MM.1S (cell line): ENCODE measurements around the gene DCAF6.

Source experiments
- DNase-seq: peaks from one replicate; pipeline ENCODE4 v3.0.0-alpha.2; 2015
- H2AFZ ChIP-seq: fragments of 300-600 bp; sonication (generic); 2 replicates; pipeline ENCODE4 v1.6.0; 2016; ENCODE audit warnings: antibody characterized with exemption, low read length
- H3F3A ChIP-seq: fragments of 300-600 bp; sonication (generic); 2 replicates; pipeline ENCODE4 v1.6.1; 2016; ENCODE audit warnings: mild to moderate bottlenecking, antibody characterized with exemption, low read length, moderate library complexity, mixed read lengths; ENCODE audit not compliant: insufficient read depth
- H3K27ac ChIP-seq: fragments of 300-600 bp; sonication (generic); 2 replicates; pipeline ENCODE4 v1.5.1; 2016; ENCODE audit warnings: mild to moderate bottlenecking, low read length
- H3K27me3 ChIP-seq: fragments of 300-600 bp; sonication (generic); replicated peaks from 2 replicates; pipeline ENCODE4 v1.6.0; 2016; ENCODE audit warnings: low read length; ENCODE audit not compliant: insufficient read depth
- H3K36me3 ChIP-seq: fragments of 300-600 bp; sonication (generic); replicated peaks from 2 replicates; pipeline ENCODE4 v1.6.1; 2016; ENCODE audit warnings: mild to moderate bottlenecking, low read length, mixed read lengths; ENCODE audit not compliant: insufficient read depth
- H3K4me1 ChIP-seq: fragments of 300-600 bp; sonication (generic); 2 replicates; pipeline ENCODE4 v1.6.1; 2016; ENCODE audit warnings: low read length, mixed read lengths
- H3K4me2 ChIP-seq: fragments of 300-600 bp; sonication (generic); 2 replicates; pipeline ENCODE4 v1.6.0; 2016; ENCODE audit warnings: low read depth, low read length
- H3K4me3 ChIP-seq: fragments of 300-600 bp; sonication (generic); 2 replicates; pipeline ENCODE4 v1.5.1; 2016; ENCODE audit warnings: low read length, mixed read lengths
- H3K79me2 ChIP-seq: fragments of 300-600 bp; sonication (generic); 2 replicates; pipeline ENCODE4 v1.6.1; 2016; ENCODE audit warnings: mixed run types, low read length, mixed read lengths
- H3K9ac ChIP-seq: fragments of 300-600 bp; sonication (generic); 2 replicates; pipeline ENCODE4 v1.6.1; 2016; ENCODE audit warnings: low read length, mixed read lengths
- H3K9me2 ChIP-seq: fragments of 300-600 bp; sonication (generic); replicated peaks from 2 replicates; pipeline ENCODE4 v1.6.1; 2016; ENCODE audit warnings: mild to moderate bottlenecking, low read length, mixed read lengths; ENCODE audit not compliant: insufficient read depth
- H3K9me3 ChIP-seq: fragments of 300-600 bp; sonication (generic); replicated peaks from 2 replicates; pipeline ENCODE4 v1.6.1; 2016; ENCODE audit warnings: mild to moderate bottlenecking, low read length, mixed read lengths; ENCODE audit not compliant: insufficient read depth
- H4K20me1 ChIP-seq: fragments of 300-600 bp; sonication (generic); 2 replicates; pipeline ENCODE4 v1.6.1; 2016; ENCODE audit warnings: mild to moderate bottlenecking, low read length, moderate library complexity, mixed read lengths; ENCODE audit not compliant: insufficient read depth
- CTCF ChIP-seq: fragments of 300-600 bp; sonication (generic); IDR thresholded peaks from 2 replicates; pipeline ENCODE4 v1.5.1; 2016; ENCODE audit warnings: antibody characterized with exemption, low read length, mixed read lengths
- EZH2 ChIP-seq: fragments of 300-600 bp; sonication (generic); optimal IDR thresholded peaks from 2 replicates; pipeline ENCODE3; 2017; ENCODE audit warnings: low read depth, mild to moderate bottlenecking, antibody characterized with exemption, low read length, mixed read lengths
- EZH2phosphoT487 ChIP-seq: fragments of 300-600 bp; sonication (generic); IDR thresholded peaks from 2 replicates; pipeline ENCODE4 v1.6.1; 2018; ENCODE audit warnings: antibody characterized with exemption, low read length

The DCAF6 gene

GRCh38 chr1:168125051-168125450, 188.6 kb downstream of the DCAF6 start:
- H3K9me2 ChIP-seq = no peaks in the 10 kb centered on the region
- no peaks in the 10 kb centered on the region for H3K36me3 ChIP-seq
- no peaks in the 10 kb centered on the region for H3K9me3 ChIP-seq
- TF ChIP-seq CTCF (no peak), EZH2 (no peak), EZH2phosphoT487 (no peak)
- no peak overlapping the region for H3K4me2 ChIP-seq
- H3F3A ChIP-seq = no peaks in the 10 kb centered on the region
- no peaks in the 10 kb centered on the region for H3K27me3 ChIP-seq
- no peak overlapping the region for H3K27ac ChIP-seq
- H4K20me1 ChIP-seq = no peaks in the 10 kb centered on the region
- DNase-seq = no peak
- no peaks in the 10 kb centered on the region for H3K79me2 ChIP-seq
- H3K9ac ChIP-seq = no peak overlapping the region
- H3K4me3 ChIP-seq = no peak overlapping the region
- H3K4me1 ChIP-seq = no peaks in the 10 kb centered on the region
- H2AFZ ChIP-seq = no peak overlapping the region
